OCI-LY7 (cell line): ENCODE data around the gene TTC33. TPM values are rescaled to one million over a fixed set of nuclear protein-coding genes. Genes with fewer than 3 reads are reported as not detected.

ENCODE experiments used
- BruUV-seq: library from RNA; stranded (reverse); fragments of 400-500 nt; replicated peaks from 2 replicates; lab custom pipeline; 2021; lab: Mats Ljungman, UMichigan
- CTCF ChIA-PET: fragments of 300-600 bp; sonication (Branson Sonifier 250); formaldehyde crosslinking; loops from one replicate; lab custom pipeline; 2022; ENCODE audit warnings: antibody characterized with exemption; ENCODE audit not compliant: unreplicated experiment; lab: Charles Lee
- POLR2A ChIA-PET: fragments of 300-600 bp; sonication (Branson Sonifier 250); formaldehyde crosslinking; loops from one replicate; lab custom pipeline; 2022; ENCODE audit warnings: antibody characterized with exemption; lab: Charles Lee
- DNase-seq: peaks from one replicate; pipeline ENCODE4 v3.0.0-alpha.2; 2015; ENCODE audit warnings: low spot score
- H2AFZ ChIP-seq: fragments of 200-600 bp; sonication (generic), shearing (Covaris generic); 2 replicates; pipeline ENCODE4 v1.6.1; 2014; ENCODE audit warnings: mild to moderate bottlenecking, antibody characterized with exemption, low read length, moderate library complexity
- H3K27ac ChIP-seq: fragments of 200-600 bp; sonication (generic); 2 replicates; pipeline ENCODE4 v1.5.1; 2014; ENCODE audit warnings: mixed run types, low read depth, mild to moderate bottlenecking, moderate library complexity, low read length, inconsistent platforms; ENCODE audit not compliant: poor library complexity, severe bottlenecking
- H3K36me3 ChIP-seq: fragments of 200-600 bp; sonication (generic); 2 replicates; pipeline ENCODE4 v1.6.1; 2014; ENCODE audit warnings: mild to moderate bottlenecking, antibody characterized with exemption, low read length, moderate library complexity, mixed read lengths; ENCODE audit not compliant: insufficient read depth
- H3K4me1 ChIP-seq: fragments of 200-600 bp; sonication (generic); 2 replicates; pipeline ENCODE4 v1.5.1; 2014; ENCODE audit warnings: mild to moderate bottlenecking, low read length; ENCODE audit not compliant: insufficient read depth, poor library complexity, severe bottlenecking
- H3K4me2 ChIP-seq: fragments of 200-600 bp; sonication (generic); 2 replicates; pipeline ENCODE4 v1.6.1; 2014; ENCODE audit warnings: mild to moderate bottlenecking, low read length
- H3K4me3 ChIP-seq: fragments of 200-600 bp; sonication (generic); 2 replicates; pipeline ENCODE4 v1.5.1; 2014; ENCODE audit warnings: mild to moderate bottlenecking, low read depth, low read length; ENCODE audit not compliant: poor library complexity, severe bottlenecking
- H3K79me2 ChIP-seq: fragments of 200-600 bp; sonication (generic); 2 replicates; pipeline ENCODE4 v1.6.1; 2016; ENCODE audit warnings: low read depth, mild to moderate bottlenecking, low read length, moderate library complexity, mixed read lengths; ENCODE audit not compliant: insufficient read depth
- H3K9me2 ChIP-seq: fragments of 200-600 bp; sonication (generic); 2 replicates; pipeline ENCODE4 v1.6.1; 2016; ENCODE audit warnings: mild to moderate bottlenecking, low read length, mixed read lengths; ENCODE audit not compliant: insufficient read depth
- H3K9me3 ChIP-seq: fragments of 200-600 bp; sonication (generic); 2 replicates; pipeline ENCODE4 v1.6.1; 2014; ENCODE audit warnings: mild to moderate bottlenecking, mixed run types, low read length, mixed read lengths
- H4K20me1 ChIP-seq: fragments of 200-600 bp; sonication (generic); 2 replicates; pipeline ENCODE4 v1.6.1; 2014; ENCODE audit warnings: mild to moderate bottlenecking, antibody characterized with exemption, low read length, moderate library complexity, mixed read lengths; ENCODE audit not compliant: insufficient read depth
- CTCF ChIP-seq: fragments of 200-600 bp; sonication (generic); conservative IDR thresholded peaks from 2 replicates; pipeline ENCODE4 v1.5.1; 2014; ENCODE audit warnings: mild to moderate bottlenecking, antibody characterized with exemption, low read length, moderate library complexity, mixed read lengths
- EZH2phosphoT487 ChIP-seq: fragments of 200-600 bp; sonication (generic); IDR thresholded peaks from 2 replicates; pipeline ENCODE4 v1.6.1; 2018; ENCODE audit warnings: low read depth, borderline replicate concordance, mild to moderate bottlenecking, mixed run types, antibody characterized with exemption, low read length, moderate library complexity, mixed read lengths
- intact Hi-C: fragments of 100-400 bp; cut with micrococcal nuclease; formaldehyde crosslinking; loops from one replicate; pipeline ENCODE4 v1.10.0; 2022; ENCODE audit not compliant: unreplicated experiment
- total RNA-seq, 2 experiments: library from RNA; depleted of rRNA in 1 of 2; stranded (reverse); fragments of >200 nt in 1 of 2; shearing (Covaris generic) in 1 of 2; gene quantifications; 2 replicates each; pipeline ENCODE4 v1.2.3, GENCODE V29; 2014 to 2022

TTC33 gene
- total RNA-seq, 2 experiments from 2014 or later, result 15.9 to 20.5 TPM

GRCh38 chr5:40674661-40675235, 81.0 kb downstream of the TTC33 start:
- Histone ChIP-seq H3K4me3 (no peak overlapping the region), H3K79me2 (no peaks in the 10 kb centered on the region), H3K9me3 (no peaks in the 10 kb centered on the region), H3K36me3 (no peaks in the 10 kb centered on the region), H3K4me1 (peaks cover 5% of the 10 kb centered on the region), H3K4me2 (no peak overlapping the region), H4K20me1 (no peaks in the 10 kb centered on the region), H2AFZ (no peak overlapping the region), H3K27ac (no peak overlapping the region), H3K9me2 (no peaks in the 10 kb centered on the region)
- ChIA-PET POLR2A (interaction anchor here (0.7 kb wide), 1 partner anchor 65 kb away, joined by 4 read pairs; no protein-coding TSS in a partner anchor), CTCF (no interaction called here)
- intact Hi-C loops, result loop anchor here (5.0 kb wide), 1 partner anchor 187 kb away; no protein-coding TSS in a partner anchor
- BruUV-seq, result no TSS peak
- no peak for DNase-seq
- TF ChIP-seq EZH2phosphoT487 (no peak), CTCF (no peak)

GRCh38 chr5:40672425-40672824, 83.3 kb downstream of the TTC33 start:
- BruUV-seq, result no TSS peak
- intact Hi-C loops, result no loop called here
- no peak overlapping the region for H3K4me2 ChIP-seq
- CTCF ChIA-PET, result no interaction called here
- no peaks in the 10 kb centered on the region for H3K9me2 ChIP-seq
- H3K36me3 ChIP-seq, result no peaks in the 10 kb centered on the region
- no peaks in the 10 kb centered on the region for H3K4me1 ChIP-seq
- no peaks in the 10 kb centered on the region for H4K20me1 ChIP-seq
- no peak for TF ChIP-seq CTCF
- TF ChIP-seq EZH2phosphoT487, result no peak
- no peaks in the 10 kb centered on the region for H3K9me3 ChIP-seq
- no peaks in the 10 kb centered on the region for H3K79me2 ChIP-seq
- no peak overlapping the region for H3K4me3 ChIP-seq
- DNase-seq, result no peak
- H3K27ac ChIP-seq, result no peak overlapping the region
- POLR2A ChIA-PET, result interaction anchor here (0.6 kb wide), 1 partner anchor 89 kb away, joined by 4 read pairs; no protein-coding TSS in a partner anchor
- H2AFZ ChIP-seq, result no peak overlapping the region
